A549 treated with dexamethasone at 1 μM for 4 hours (cell line): ENCODE data around the gene C21orf58. TPM values are rescaled to one million over a fixed set of nuclear protein-coding genes. Genes with fewer than 3 reads are reported as not detected.

ENCODE experiments used
- total RNA-seq: library from RNA; stranded (reverse); fragments of 200-300 nt; extraction: Qiagen RNA extraction; gene quantifications from 5 replicates; pipeline ENCODE4 v1.2.3, GENCODE V29; 2022

The C21orf58 gene
- total RNA-seq, result 2.8 to 4.9 TPM (median 4.5 TPM) in 5 replicates

DNA sequence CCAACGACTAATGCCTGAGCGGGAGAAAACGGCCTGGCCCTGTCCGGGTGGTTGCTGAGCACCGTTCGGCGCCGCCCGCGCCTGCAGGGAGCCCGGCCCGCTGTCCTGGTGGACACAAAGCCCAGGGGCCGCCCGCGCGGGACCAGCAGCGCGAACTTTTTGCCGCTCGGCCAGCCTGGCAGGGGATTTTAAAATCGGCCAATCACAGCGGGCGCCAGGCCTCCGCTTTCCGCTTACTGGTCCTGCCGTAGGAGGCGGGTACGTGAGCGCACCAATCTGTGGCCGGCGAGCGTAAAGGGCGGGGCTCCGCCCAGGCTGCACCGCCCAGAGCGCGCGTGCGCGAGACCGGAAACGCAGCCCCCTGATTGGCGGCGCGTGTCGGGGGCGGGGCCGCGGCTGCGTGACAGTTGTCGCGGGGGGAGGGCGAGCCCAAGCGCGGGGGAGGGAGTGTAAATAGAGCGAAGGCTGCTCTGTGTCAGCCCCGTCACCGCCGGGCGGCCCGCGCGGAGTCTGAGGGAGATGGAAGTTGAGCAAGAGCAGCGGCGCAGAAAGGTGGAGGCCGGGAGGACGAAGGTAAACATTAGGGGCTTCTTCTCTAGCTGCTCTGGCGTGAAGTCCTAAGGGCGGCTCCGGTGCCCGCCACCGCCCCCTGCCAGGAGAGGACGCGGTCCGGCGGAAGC, at the start of gene C21orf58, which contains the start of gene PCNT:
TSS of gene C21orf58 (minus strand) at position 161 of the 680 bp plus-strand sequence. CDS start 1,132 bp downstream, outside the sequence.
TSS of gene PCNT (plus strand) at position 447 of the 680 bp plus-strand sequence. CDS start at position 520, 73 bp downstream.

GRCh38 chr21:46285761-46286647, 37.7 kb downstream of the C21orf58 start, which contains the start of gene YBEY:
YBEY (plus strand) TSS chr21:46286342; CDS start chr21:46286914, 572 bp downstream.

GRCh38 chr21:46285206-46285661, 38.4 kb downstream of the C21orf58 start, which contains the start of gene MCM3AP:
MCM3AP (minus strand) TSS chr21:46285611; CDS start chr21:46285286, 325 bp downstream.

Other genes starting within 250 kb of the C21orf58 start
- 14.9 to 20.1 TPM (median 17.6 TPM) in 5 replicates for gene COL6A2, start 225.8 kb downstream of the C21orf58 start, total RNA-seq
- 0.16 to 0.33 TPM (median 0.19 TPM) in 3 of 5 replicates, not detected in the others for gene FTCD, start 168.3 kb downstream of the C21orf58 start, total RNA-seq
- gene SPATC1L, start 139.4 kb downstream of the C21orf58 start, total RNA-seq, result 0.54 to 0.73 TPM (median 0.65 TPM) in 5 replicates
- gene LSS, start 95.1 kb downstream of the C21orf58 start, total RNA-seq, result 12.4 to 20.2 TPM (median 17.8 TPM) in 5 replicates
- 26.6 to 42.7 TPM (median 40.3 TPM) in 5 replicates for gene MCM3AP, start 38.3 kb downstream of the C21orf58 start, total RNA-seq
- gene YBEY, start 37.5 kb downstream of the C21orf58 start, total RNA-seq, result 25.7 to 33.6 TPM (median 28.6 TPM) in 5 replicates
- gene PCNT, start 286 bp upstream of the C21orf58 start, total RNA-seq, result 10.9 to 16.1 TPM (median 15.2 TPM) in 5 replicates
- gene DIP2A, start 135.0 kb upstream of the C21orf58 start, total RNA-seq, result 7.3 to 13.2 TPM (median 12.1 TPM) in 5 replicates